HAP-1 (cell line): ENCODE measurements around the gene PARK7.
A peak's percentile ranks its signal among the peaks of the same experiment; 100 is the strongest.
"Not testable (repeated sequence)": the region's sequence is repeated elsewhere in the genome, so short reads cannot be mapped to it uniquely, and the experiment has no call there.

Experiments
- DNase-seq, 2 experiments: peaks; one replicate each; pipeline ENCODE4 v3.0.0-alpha.2; 2016 to 2020; ENCODE audit warnings: low spot score in 2 of 2
- H3K27me3 ChIP-seq: fragments of 250-450 bp; sonication (Bioruptor Pico); 2 replicates; pipeline ENCODE4 v1.5.1; 2020; ENCODE audit warnings: low read depth, mild to moderate bottlenecking, moderate library complexity
- H3K36me3 ChIP-seq: fragments of 250-450 bp; sonication (Bioruptor Pico); replicated peaks from 2 replicates; pipeline ENCODE4 v1.5.1; 2020; ENCODE audit warnings: mild to moderate bottlenecking
- H3K4me1 ChIP-seq: fragments of 250-450 bp; sonication (Bioruptor Pico); 2 replicates; pipeline ENCODE4 v1.5.1; 2020; ENCODE audit warnings: mild to moderate bottlenecking
- H3K4me3 ChIP-seq: fragments of 250-450 bp; sonication (Bioruptor Pico); 2 replicates; pipeline ENCODE4 v1.5.1; 2020; ENCODE audit warnings: mild to moderate bottlenecking, moderate library complexity
- H3K9me3 ChIP-seq: fragments of 250-450 bp; sonication (Bioruptor Pico); 2 replicates; pipeline ENCODE4 v1.5.1; 2020; ENCODE audit warnings: mild to moderate bottlenecking, moderate library complexity
- in situ Hi-C: fragments of 300-500 bp; cut with MboI; formaldehyde crosslinking; loops from 3 replicates; pipeline ENCODE4 v1.14.3; 2020; ENCODE audit warnings: low sequenced_read_pairs, inconsistent platforms, mixed read lengths

Gene PARK7

DNA sequence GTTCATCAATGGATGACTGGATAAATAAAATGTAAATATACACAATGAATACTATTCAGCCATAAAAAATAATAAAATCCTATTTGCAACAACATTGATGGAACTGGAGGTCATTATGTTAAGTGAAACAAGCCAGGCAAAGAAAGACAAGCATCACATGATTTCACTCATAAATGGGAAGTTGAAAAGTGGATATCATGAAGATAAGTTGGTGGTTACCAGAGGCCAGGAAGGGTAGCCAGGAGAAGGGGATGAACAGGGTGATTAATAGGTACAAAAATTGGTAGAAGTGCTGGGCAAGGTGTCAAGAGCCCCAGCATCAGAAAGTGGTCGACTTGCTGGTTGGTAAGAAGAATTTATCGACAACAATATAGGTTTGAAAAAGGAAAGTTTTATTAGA lies 1.3 kb upstream of the PARK7 start:
- DNase-seq, result no peak
- Histone ChIP-seq H3K36me3 (peaks cover 22% of the 10 kb centered on the region), H3K9me3 (no peaks in the 10 kb centered on the region), H3K4me1 (peaks cover 11% of the 10 kb centered on the region; the same call in 1 of the 2 replicates), H3K27me3 (no peaks in the 10 kb centered on the region), H3K4me3 (no peak overlapping the region; the same call in 1 of the 2 replicates)
- in situ Hi-C loops, result no loop called here

DNA sequence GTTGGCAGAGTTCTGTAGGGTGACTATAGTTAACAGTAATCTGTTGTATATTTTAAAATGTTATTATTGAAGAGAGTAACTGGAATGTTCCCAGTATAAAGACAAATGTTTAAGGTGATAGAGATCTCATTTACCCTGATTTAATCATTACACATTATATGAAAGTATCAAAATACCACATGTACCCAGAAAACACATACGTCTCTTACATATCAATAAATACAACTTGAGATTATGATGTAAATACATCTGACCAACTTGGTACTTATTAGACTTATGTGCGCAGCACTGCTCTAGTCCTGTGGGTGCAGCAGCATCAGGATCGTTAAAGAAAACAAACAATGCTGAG lies 670 bp upstream of the PARK7 start:
- Histone ChIP-seq H3K9me3 (no peaks in the 10 kb centered on the region), H3K4me1 (peaks cover 11% of the 10 kb centered on the region; the same call in 1 of the 2 replicates), H3K27me3 (no peaks in the 10 kb centered on the region), H3K4me3 (peak overlapping the region; percentile 67), H3K36me3 (peaks cover 28% of the 10 kb centered on the region)
- in situ Hi-C loops, result no loop called here
- peak in 1 of 2 experiments; percentile 2 for DNase-seq

DNA sequence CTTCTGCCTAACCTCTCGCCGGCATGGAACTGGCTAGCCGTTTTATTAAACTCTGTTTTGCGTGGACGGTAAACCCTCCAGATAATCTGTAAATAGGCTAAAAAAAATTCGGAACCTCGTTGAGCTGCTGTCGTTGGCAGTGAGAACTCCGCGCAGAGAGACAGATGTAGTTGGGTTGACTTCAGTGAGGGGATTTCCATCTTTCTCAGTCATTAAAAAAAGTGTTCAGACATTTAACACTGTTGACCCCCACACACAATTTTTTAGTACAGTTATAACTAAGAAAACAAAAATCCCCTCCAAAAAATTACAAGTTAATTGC lies 464 bp downstream of the PARK7 start:
- DNase-seq, result no peak
- Histone ChIP-seq H3K36me3 (peaks cover 40% of the 10 kb centered on the region), H3K4me1 (peaks cover 11% of the 10 kb centered on the region; the same call in 1 of the 2 replicates), H3K27me3 (no peaks in the 10 kb centered on the region), H3K4me3 (peak overlapping the region; percentile 67), H3K9me3 (no peaks in the 10 kb centered on the region)
- in situ Hi-C loops, result no loop called here

DNA sequence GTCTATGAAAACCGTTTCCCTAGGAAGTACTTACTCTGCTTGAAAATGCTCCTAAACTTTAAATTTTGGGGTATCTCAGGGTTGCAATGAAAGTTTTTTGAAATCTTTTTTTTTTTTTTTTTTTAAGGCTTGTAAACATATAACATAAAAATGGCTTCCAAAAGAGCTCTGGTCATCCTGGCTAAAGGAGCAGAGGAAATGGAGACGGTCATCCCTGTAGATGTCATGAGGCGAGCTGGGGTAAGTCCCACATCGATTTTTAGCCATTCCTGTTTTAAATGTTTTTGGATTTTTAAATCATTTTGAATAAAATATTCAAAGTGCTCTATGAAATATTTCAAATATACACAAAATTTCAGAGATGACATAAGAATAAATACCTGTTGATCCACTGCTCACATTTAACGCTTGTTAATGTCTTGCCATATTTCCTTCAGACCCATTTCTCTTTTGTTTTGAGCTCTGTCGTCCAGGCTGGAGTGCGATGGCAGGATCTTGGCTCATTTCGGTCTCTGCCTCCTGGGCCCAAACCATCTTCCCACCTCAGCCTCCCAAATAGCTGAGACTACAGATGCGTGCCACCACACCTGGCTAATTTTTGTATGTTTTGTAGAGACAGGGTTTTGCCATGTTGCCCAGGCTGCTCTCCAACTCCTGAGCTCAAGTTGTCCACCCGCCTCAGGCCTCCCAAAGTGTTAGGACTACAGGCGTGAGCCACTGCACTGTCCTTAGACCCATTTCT lies 1.3 kb downstream of the PARK7 start:
- DNase-seq, result no peak
- Histone ChIP-seq H3K4me1 (peaks cover 11% of the 10 kb centered on the region; the same call in 1 of the 2 replicates), H3K4me3 (peak overlapping the region; percentile 67), H3K9me3 (no peaks in the 10 kb centered on the region), H3K27me3 (no peaks in the 10 kb centered on the region), H3K36me3 (peaks cover 47% of the 10 kb centered on the region)
- in situ Hi-C loops, result no loop called here

DNA sequence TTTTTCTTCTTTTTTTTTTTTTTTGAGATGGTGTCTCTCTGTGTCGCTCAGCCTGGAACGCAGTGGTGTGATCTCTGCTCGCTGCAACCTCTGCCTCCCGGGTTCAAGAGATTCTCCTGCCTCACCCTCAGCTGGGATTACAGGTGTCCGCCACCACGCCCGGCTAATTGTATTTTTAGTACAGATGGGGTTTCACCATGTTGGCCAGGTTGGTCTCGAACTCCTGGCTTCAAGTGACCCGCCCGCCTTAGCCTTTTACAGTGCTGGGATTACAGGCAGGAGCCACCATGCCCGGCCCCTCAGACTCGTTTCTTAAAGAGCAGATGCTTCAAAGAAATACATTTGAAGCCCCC lies 1.8 kb downstream of the PARK7 start:
- in situ Hi-C loops, H3K4me3 ChIP-seq: not testable (repeated sequence)
- H3K36me3 ChIP-seq, result peaks cover 47% of the 10 kb centered on the region

DNA sequence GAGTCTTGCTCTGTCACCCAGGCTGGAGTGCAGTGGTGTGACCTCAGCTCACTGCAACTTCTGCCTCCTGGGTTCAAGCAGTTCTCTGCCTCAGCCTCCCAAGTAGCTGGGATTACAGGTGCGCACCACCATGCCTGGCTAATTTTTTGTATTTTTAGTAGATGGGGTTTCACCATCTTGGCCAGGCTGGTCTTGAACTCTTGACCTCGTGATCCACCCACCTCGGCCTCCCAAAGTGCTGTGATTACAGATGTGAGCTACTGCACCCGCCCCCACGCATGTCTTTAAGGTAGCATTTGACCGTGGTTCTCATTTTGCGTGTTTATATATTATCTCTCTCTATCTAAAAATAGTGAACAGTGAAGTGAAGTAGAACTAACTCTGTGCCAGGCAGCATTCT lies 2.3 kb downstream of the PARK7 start:
- peaks cover 50% of the 10 kb centered on the region for H3K36me3 ChIP-seq
- H3K27me3 ChIP-seq, H3K4me3 ChIP-seq, H3K9me3 ChIP-seq, DNase-seq, in situ Hi-C loops: not testable (repeated sequence)
- H3K4me1 ChIP-seq, result peaks cover 11% of the 10 kb centered on the region; the same call in 1 of the 2 replicates

More for the DNA sequence above, 1.8 kb downstream of the PARK7 start:
- not testable (repeated sequence) for H3K27me3 ChIP-seq, DNase-seq, H3K9me3 ChIP-seq
- peaks cover 11% of the 10 kb centered on the region; the same call in 1 of the 2 replicates for H3K4me1 ChIP-seq

DNA sequence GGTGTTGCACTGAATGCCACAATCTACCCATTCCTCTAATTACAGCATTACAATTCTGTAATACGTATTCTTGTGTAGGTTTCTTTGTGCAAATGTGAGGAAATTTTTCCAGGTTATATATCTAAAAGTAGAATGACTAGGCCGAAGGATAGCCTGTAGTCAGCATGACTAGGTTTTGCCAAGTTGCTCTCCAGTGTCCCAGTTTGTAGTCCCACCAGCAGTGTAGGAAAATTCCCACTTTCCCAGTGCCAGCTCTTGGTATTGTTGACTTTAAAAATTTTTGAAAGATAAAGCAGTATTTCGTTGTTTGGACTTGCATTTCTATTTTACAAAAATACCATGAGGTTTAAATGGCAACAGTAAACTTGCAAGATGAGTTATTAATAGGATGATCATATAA lies 3.0 kb downstream of the PARK7 start:
- H3K4me1 ChIP-seq, result peaks cover 11% of the 10 kb centered on the region; the same call in 1 of the 2 replicates
- no peak overlapping the region for H3K4me3 ChIP-seq
- in situ Hi-C loops, result no loop called here
- peaks cover 57% of the 10 kb centered on the region for H3K36me3 ChIP-seq
- no peak for DNase-seq
- H3K9me3 ChIP-seq, result no peaks in the 10 kb centered on the region
- no peaks in the 10 kb centered on the region for H3K27me3 ChIP-seq

DNA sequence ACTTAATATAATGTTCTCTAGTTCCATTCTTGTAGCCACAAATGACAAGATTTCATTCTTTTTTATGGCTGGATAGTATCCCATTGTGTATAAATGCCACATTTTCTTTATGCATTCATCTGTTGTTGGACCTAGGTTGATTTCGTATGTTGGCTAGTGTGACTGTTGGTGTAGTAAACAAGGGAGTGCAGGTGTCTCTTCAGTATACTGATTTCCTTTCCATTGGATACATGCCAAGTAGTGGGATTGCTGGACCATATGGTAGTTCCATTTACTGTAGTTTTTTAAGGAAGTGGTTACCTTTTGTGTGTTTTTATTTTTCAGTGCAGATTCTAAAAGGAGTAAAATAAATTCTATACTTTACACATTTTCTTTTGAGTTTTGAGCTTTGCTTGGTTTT lies 5.7 kb downstream of the PARK7 start:
- H3K4me3 ChIP-seq, result no peak overlapping the region
- no peaks in the 10 kb centered on the region for H3K27me3 ChIP-seq
- peaks cover 3% of the 10 kb centered on the region; the same call in 1 of the 2 replicates for H3K4me1 ChIP-seq
- H3K36me3 ChIP-seq, result peaks cover 84% of the 10 kb centered on the region
- H3K9me3 ChIP-seq, result no peaks in the 10 kb centered on the region
- in situ Hi-C loops, result no loop called here
- DNase-seq, result no peak

DNA sequence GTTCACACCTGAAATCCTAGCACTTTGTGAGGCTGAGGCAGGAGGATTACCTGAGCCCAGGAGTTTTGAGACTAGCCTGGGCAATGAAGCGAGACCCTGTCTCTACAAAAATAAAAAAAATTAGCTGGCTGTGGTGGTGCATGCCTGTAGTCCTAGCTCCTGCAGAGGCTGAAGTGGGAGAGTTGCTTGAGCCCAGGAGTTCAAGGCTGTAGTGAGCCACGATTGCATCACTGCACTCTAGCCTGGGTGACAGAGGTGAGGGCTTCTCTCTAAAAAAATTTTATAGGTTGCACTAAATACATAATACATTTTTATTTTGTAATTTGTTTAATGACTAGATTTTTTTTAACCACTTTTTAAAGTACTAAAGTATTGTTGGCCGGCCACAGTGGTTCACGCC lies 6.1 kb downstream of the PARK7 start:
- DNase-seq, result no peak
- Histone ChIP-seq H3K4me1 (no peaks in the 10 kb centered on the region), H3K27me3 (no peaks in the 10 kb centered on the region), H3K4me3 (no peak overlapping the region), H3K36me3 (peaks cover 87% of the 10 kb centered on the region), H3K9me3 (no peaks in the 10 kb centered on the region)
- in situ Hi-C loops, result no loop called here

DNA sequence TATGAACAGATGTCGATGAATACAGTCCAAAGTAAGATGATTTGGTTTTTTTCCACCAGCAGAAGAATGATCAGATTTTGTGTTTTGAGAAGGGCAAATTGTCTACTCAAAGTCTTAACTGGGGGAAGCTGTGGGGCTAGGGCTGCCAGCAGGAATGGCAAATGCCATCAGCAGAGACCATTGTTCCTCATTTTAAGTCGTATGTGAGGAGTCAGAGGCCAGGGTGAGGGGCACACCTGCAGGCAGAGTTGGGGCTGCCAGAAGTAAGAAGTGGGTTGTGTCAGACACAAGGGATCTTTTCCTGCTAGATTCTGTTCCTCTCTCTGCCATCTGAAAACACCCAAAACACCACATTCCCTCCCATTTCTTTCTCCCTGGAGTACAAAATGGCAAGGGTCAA lies 8.7 kb downstream of the PARK7 start:
- in situ Hi-C loops, result no loop called here
- Histone ChIP-seq H3K36me3 (peaks cover 70% of the 10 kb centered on the region), H3K4me3 (no peak overlapping the region), H3K27me3 (no peaks in the 10 kb centered on the region), H3K9me3 (no peaks in the 10 kb centered on the region), H3K4me1 (no peaks in the 10 kb centered on the region)
- DNase-seq, result no peak

DNA sequence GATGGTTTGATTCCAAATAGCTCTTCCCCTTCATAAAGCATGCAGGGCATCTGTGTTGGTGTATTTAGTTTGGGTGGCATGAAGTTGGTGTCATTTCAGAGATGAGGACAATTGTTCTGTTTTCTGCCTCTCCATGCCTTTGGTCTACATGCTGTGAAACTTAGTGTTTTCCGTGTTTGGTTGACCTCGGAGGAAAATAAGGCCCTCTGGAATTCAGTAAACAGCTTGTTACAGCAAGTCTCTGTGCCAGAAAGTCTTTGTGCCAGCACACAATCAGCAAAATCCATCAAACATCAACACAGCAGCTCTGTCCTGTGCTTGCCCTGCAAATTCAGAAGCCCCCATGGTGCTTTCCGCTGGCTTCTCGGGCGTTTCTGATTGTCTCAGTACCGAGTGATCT lies 9.5 kb downstream of the PARK7 start:
- in situ Hi-C loops, result no loop called here
- H3K36me3 ChIP-seq, result peaks cover 68% of the 10 kb centered on the region
- no peaks in the 10 kb centered on the region for H3K9me3 ChIP-seq
- no peak overlapping the region for H3K4me3 ChIP-seq
- H3K4me1 ChIP-seq, result no peaks in the 10 kb centered on the region
- no peak for DNase-seq
- no peaks in the 10 kb centered on the region for H3K27me3 ChIP-seq

DNA sequence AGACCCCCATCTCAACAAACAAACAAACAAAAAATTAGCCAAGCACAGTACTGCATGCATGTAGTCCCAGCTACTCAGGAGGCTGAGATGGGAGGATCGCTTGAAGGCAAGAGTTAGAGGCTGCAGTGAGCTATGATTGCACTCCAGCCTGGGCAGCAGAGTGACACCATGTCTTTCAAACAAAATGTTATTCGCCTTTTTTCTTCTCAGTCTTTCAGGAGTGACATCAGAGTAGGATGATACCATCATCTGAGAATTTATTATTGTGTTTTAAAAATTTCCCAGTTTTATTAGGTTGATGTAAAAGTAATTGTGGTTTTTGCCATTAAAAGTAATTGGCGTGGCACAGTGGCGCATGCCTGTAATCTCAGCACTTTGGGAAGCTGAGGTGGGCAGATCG lies 10.8 kb downstream of the PARK7 start:
- in situ Hi-C loops, result no loop called here
- no peak overlapping the region for H3K4me3 ChIP-seq
- no peaks in the 10 kb centered on the region for H3K4me1 ChIP-seq
- no peak for DNase-seq
- H3K9me3 ChIP-seq, result no peaks in the 10 kb centered on the region
- H3K27me3 ChIP-seq, result no peaks in the 10 kb centered on the region
- H3K36me3 ChIP-seq, result peaks cover 68% of the 10 kb centered on the region

DNA sequence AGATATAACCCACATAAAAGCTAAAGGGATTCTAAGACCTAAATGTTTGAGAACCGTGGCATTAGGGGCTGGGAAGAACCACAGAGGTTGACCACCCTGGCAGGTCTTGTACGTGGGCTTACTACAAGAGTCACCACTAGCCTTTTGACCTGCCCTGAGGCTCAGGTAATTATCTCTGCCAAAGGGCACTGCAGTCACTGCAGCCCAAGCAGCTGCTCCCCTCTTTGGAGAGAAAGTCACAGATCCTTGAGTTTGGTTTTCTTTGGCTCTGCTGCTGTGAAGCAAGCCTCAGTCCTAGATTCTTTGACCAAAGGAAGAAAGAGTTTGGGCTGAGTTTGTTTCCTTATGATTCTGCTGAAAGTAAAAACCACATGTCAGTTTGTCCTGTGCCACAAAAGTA lies 11.6 kb downstream of the PARK7 start:
- Histone ChIP-seq H3K9me3 (no peaks in the 10 kb centered on the region), H3K4me3 (no peak overlapping the region), H3K4me1 (no peaks in the 10 kb centered on the region), H3K36me3 (peaks cover 69% of the 10 kb centered on the region), H3K27me3 (no peaks in the 10 kb centered on the region)
- in situ Hi-C loops, result no loop called here
- DNase-seq, result no peak

DNA sequence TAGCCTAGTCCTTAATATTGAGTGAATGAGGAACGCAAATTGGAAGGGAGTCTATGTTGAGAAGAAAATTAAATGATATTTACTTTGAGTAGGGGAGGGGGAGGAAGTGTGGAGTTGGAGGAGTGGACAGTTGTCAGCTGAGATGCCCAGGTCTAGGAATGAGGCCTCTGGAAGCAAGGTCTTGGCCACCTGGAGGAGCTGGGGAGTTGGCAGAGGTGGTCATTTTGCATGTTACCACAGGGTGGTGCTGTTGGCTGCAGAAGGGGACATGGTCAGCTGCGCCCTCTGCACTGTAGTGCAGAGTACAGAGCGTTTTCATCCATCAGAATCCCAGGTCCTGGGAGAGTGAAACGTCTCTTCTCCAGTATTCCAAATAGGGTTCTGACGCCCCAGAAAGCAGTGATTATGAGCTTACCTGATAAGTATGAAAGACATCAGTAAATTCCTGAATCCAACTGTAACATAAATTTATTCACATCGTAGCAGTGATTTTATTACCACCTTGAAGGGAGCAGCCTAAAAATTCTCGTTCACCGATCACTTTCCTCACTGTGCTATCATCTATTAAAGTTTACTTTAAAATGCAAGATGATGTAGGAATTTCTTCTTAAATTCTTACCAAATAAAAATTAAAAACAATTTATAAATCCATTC lies 13.8 kb downstream of the PARK7 start:
- DNase-seq, result peak; percentile 75 to 85
- Histone ChIP-seq H3K27me3 (no peaks in the 10 kb centered on the region), H3K4me3 (no peak overlapping the region), H3K36me3 (peaks cover 70% of the 10 kb centered on the region), H3K9me3 (no peaks in the 10 kb centered on the region), H3K4me1 (no peaks in the 10 kb centered on the region)
- in situ Hi-C loops, result no loop called here
